ENCODE data around the gene CASQ2. TPM values are rescaled to one million over a fixed set of nuclear protein-coding genes. Genes with fewer than 3 reads are reported as not detected.

CASQ2 gene
- total and polyA plus RNA-seq, 2 donors (not counting 1 experiment from before 2014, with no cell fraction given): not detected

GRCh38 chr1:115732316-115732715 is 36.2 kb downstream of the CASQ2 start:
- ATAC-seq (ENCODE audit: low read depth): no peak
- H3K27me3 Mint-ChIP-seq: peaks cover 9% of the 10 kb centered on the region

DNA sequence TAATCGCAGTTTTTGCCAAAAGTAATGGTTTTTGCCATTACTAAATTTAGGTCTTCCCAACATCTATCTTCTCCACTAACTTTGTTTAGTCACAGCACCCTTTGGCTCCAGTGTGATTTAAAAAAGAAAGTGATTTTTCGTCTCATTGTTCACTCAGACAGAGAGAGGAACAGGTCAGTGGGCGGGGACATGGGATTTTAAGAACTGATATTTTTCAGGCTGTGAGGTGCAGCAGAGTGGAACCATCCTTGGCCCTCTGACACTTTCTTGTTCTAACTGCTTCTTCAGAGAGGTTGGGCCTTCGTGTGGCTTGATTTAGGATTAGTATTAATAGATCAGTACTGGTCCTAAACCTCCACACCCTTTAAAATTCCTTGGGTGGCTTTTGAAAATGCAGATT is 38.8 kb downstream of the CASQ2 start:
- Histone ChIP-seq H3K27me3 (replicated peaks in 1 of 4; ENCODE audit: control extremely low read depth in 1 of 4, control insufficient read depth in 3 of 4, insufficient read depth in 4 of 4, low read length in 3 of 4) (no peaks in the 10 kb centered on the region), H3K36me3 (replicated peaks in 1 of 2; ENCODE audit: control extremely low read depth in 1 of 2, control insufficient read depth in 1 of 2, extremely low read depth in 1 of 2, insufficient read depth in 2 of 2, low read length in 1 of 2) (no peaks in the 10 kb centered on the region), H4K20me1 (ENCODE audit: control insufficient read depth, insufficient read depth, low read length, poor library complexity, severe bottlenecking) (no peaks in the 10 kb centered on the region), H3K4me2 (replicated peaks; ENCODE audit: low read depth, low read length, poor library complexity, severe bottlenecking) (no peak overlapping the region), H3K27ac (ENCODE audit: low read length in 2 of 2) (no peak overlapping the region), H3K79me2 (ENCODE audit: control insufficient read depth, insufficient read depth, low read length) (no peaks in the 10 kb centered on the region), H2AFZ (ENCODE audit: insufficient read depth, low read depth, low read length, poor library complexity, severe bottlenecking) (no peak overlapping the region), H3K4me1 (ENCODE audit: control insufficient read depth in 2 of 2, insufficient read depth in 2 of 2, low read length in 2 of 2) (no peaks in the 10 kb centered on the region), H3K9me3 (ENCODE audit: control extremely low read depth in 1 of 3, control insufficient read depth in 2 of 3, insufficient read depth in 1 of 3, low read length in 2 of 3) (no peaks in the 10 kb centered on the region), H3K9ac (ENCODE audit: low read length) (no peak overlapping the region), H3K4me3 (ENCODE audit: control extremely low read depth in 1 of 5, extremely low read depth in 1 of 5, insufficient read depth in 1 of 5, low read depth in 2 of 5, low read length in 4 of 5) (no peak overlapping the region)
- no peak overlapping the region for H3K27ac Mint-ChIP-seq
- WGBS (ENCODE audit: insufficient coverage): 32% methylated on average over 2 of the region's 4 CpGs
- H3K4me1 Mint-ChIP-seq: peaks cover 2% of the 10 kb centered on the region
- DNase-seq: no peak
- no peak for ATAC-seq (ENCODE audit: low read depth)
- no peaks in the 10 kb centered on the region for H3K9me3 Mint-ChIP-seq (ENCODE audit: insufficient read depth)
- ChIA-PET CTCF (interaction anchor here (1.0 kb wide), 1 partner anchor 10 kb away, joined by 3 read pairs; no protein-coding TSS in a partner anchor), POLR2A (no interaction called here)
- H3K4me3 Mint-ChIP-seq: no peak overlapping the region
- TF ChIP-seq, protein P1, sequence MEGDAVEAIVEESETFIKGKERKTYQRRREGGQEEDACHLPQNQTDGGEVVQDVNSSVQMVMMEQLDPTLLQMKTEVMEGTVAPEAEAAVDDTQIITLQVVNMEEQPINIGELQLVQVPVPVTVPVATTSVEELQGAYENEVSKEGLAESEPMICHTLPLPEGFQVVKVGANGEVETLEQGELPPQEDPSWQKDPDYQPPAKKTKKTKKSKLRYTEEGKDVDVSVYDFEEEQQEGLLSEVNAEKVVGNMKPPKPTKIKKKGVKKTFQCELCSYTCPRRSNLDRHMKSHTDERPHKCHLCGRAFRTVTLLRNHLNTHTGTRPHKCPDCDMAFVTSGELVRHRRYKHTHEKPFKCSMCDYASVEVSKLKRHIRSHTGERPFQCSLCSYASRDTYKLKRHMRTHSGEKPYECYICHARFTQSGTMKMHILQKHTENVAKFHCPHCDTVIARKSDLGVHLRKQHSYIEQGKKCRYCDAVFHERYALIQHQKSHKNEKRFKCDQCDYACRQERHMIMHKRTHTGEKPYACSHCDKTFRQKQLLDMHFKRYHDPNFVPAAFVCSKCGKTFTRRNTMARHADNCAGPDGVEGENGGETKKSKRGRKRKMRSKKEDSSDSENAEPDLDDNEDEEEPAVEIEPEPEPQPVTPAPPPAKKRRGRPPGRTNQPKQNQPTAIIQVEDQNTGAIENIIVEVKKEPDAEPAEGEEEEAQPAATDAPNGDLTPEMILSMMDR (IDR thresholded peaks at IDR 0.05): no peak
- TF ChIP-seq EZH2 (IDR thresholded peaks at IDR 0.05; ENCODE audit: borderline replicate concordance, insufficient read depth, low read depth, low read length, poor library complexity, severe bottlenecking): no peak
- intact Hi-C loops (cut with micrococcal nuclease): no loop called here
- H3K27me3 Mint-ChIP-seq: peaks cover 9% of the 10 kb centered on the region

More at GRCh38 chr1:115732316-115732715, 36.2 kb downstream of the CASQ2 start:
- intact Hi-C loops (cut with micrococcal nuclease): no loop called here
- Mint-ChIP-seq H3K4me1 (peaks cover 2% of the 10 kb centered on the region), H3K27ac (no peak overlapping the region), H3K4me3 (no peak overlapping the region), H3K9me3 (ENCODE audit: insufficient read depth) (no peaks in the 10 kb centered on the region)
- Histone ChIP-seq H3K9me3 (ENCODE audit: control extremely low read depth in 1 of 3, control insufficient read depth in 2 of 3, insufficient read depth in 1 of 3, low read length in 2 of 3) (no peaks in the 10 kb centered on the region), H3K4me1 (ENCODE audit: control insufficient read depth in 2 of 2, insufficient read depth in 2 of 2, low read length in 2 of 2) (no peaks in the 10 kb centered on the region), H2AFZ (ENCODE audit: insufficient read depth, low read depth, low read length, poor library complexity, severe bottlenecking) (no peak overlapping the region), H3K79me2 (ENCODE audit: control insufficient read depth, insufficient read depth, low read length) (no peaks in the 10 kb centered on the region), H3K9ac (ENCODE audit: low read length) (no peak overlapping the region), H4K20me1 (ENCODE audit: control insufficient read depth, insufficient read depth, low read length, poor library complexity, severe bottlenecking) (no peaks in the 10 kb centered on the region), H3K4me3 (ENCODE audit: control extremely low read depth in 1 of 5, extremely low read depth in 1 of 5, insufficient read depth in 1 of 5, low read depth in 2 of 5, low read length in 4 of 5) (no peak overlapping the region), H3K4me2 (replicated peaks; ENCODE audit: low read depth, low read length, poor library complexity, severe bottlenecking) (no peak overlapping the region), H3K27me3 (replicated peaks in 1 of 4; ENCODE audit: control extremely low read depth in 1 of 4, control insufficient read depth in 3 of 4, insufficient read depth in 4 of 4, low read length in 3 of 4) (no peaks in the 10 kb centered on the region), H3K27ac (ENCODE audit: low read length in 2 of 2) (no peak overlapping the region), H3K36me3 (replicated peaks in 1 of 2; ENCODE audit: control extremely low read depth in 1 of 2, control insufficient read depth in 1 of 2, extremely low read depth in 1 of 2, insufficient read depth in 2 of 2, low read length in 1 of 2) (no peaks in the 10 kb centered on the region)
- TF ChIP-seq EZH2 (IDR thresholded peaks at IDR 0.05; ENCODE audit: borderline replicate concordance, insufficient read depth, low read depth, low read length, poor library complexity, severe bottlenecking): no peak
- TF ChIP-seq, protein P1 (IDR thresholded peaks at IDR 0.05): no peak
- whole genome bisulfite sequencing (ENCODE audit: insufficient coverage): no CpG with 5 or more reads among the region's 4 CpGs
- ChIA-PET CTCF (no interaction called here), POLR2A (no interaction called here)
- no peak for DNase-seq
